Stimulated activated CD8-positive, alpha-beta memory T cell treated with anti-CD3 and anti-CD28 coated beads, Interleukin-7, amount 100 ng/mL, for 4 hours (primary cell): ENCODE measurements around the gene TNFSF12.

Source experiments
- DNase-seq, 2 donors: peaks; one replicate each; pipeline ENCODE4 v3.0.0-alpha.2; 2020; ENCODE audit warnings: low read depth in 2 of 2

TNFSF12 gene

DNA sequence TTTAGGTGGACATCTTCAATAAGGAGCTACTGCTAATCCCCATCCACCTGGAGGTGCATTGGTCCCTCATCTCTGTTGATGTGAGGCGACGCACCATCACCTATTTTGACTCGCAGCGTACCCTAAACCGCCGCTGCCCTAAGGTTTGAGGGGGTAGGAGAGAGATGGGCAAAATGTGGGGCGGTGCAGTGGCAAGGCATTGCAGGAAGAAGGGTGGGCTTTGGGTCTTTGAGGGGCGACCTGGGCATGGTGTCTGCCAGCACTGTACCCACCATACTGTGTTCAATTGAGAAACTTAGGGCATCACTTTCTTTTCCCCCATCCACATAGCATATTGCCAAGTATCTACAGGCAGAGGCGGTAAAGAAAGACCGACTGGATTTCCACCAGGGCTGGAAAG is 21.5 kb downstream of the TNFSF12 start:
- no peak for DNase-seq

GRCh38 chr17:7572338-7572587 is 23.4 kb downstream of the TNFSF12 start:
- DNase-seq, result peak in 1 of 2 donors; percentile 99

DNA sequence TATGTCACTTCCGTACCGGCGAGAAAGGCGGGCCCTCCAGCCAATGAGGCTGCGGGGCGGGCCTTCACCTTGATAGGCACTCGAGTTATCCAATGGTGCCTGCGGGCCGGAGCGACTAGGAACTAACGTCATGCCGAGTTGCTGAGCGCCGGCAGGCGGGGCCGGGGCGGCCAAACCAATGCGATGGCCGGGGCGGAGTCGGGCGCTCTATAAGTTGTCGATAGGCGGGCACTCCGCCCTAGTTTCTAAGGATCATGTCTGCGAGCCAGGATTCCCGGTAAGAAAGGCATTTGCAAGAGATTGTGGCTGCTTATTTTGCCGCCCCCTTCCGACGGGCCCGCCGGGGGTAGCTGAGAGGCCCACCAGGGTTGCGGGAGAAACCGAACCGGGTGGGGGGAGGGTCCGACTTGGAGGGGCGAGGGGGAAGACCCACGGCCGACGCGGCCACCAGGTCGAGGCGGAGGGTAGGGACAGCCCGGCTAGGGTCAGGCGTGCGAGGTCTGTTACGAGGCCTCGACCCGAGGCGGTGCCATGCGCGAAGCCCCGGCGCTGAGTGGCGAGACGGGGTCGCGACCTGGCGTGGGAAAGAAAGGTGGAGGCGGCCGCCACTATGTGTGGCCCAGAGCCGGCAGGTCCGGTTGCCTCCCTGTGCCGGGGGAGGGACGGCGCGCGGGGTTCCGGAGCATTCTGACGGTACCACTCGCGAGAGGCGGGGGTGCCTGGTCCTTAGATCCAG is 23.9 kb downstream of the TNFSF12 start:
- peak in 1 of 2 donors; percentile 99 for DNase-seq

GRCh38 chr17:7573324-7574080 is 24.6 kb downstream of the TNFSF12 start:
- DNase-seq, result peak; percentile 88 to 92

GRCh38 chr17:7574176-7574953 is 25.5 kb downstream of the TNFSF12 start:
- DNase-seq, result no peak

- no peak for DNase-seq
Observed at GRCh38 chr17:7575481-7575883, 26.6 kb downstream of the TNFSF12 start.

DNA sequence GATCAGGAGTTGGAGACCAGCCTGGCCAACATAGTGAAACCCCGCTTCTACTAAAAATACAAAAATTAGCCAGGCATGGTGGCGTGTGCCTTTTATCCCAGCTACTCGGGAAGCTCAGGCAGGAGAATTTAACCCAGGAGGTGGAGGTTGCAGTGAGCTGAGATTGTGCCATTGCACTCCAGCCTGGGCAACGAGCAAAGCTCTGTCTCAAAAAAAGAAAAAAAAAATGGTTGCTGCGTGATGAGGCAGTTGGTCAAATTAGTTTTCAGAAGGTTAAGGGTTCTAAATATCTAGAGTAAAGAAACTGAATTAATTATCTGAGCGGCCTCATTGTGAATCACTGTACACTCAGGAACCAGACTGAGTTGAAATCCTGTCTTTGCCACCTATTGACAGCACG is 27.1 kb downstream of the TNFSF12 start:
- no peak for DNase-seq

DNA sequence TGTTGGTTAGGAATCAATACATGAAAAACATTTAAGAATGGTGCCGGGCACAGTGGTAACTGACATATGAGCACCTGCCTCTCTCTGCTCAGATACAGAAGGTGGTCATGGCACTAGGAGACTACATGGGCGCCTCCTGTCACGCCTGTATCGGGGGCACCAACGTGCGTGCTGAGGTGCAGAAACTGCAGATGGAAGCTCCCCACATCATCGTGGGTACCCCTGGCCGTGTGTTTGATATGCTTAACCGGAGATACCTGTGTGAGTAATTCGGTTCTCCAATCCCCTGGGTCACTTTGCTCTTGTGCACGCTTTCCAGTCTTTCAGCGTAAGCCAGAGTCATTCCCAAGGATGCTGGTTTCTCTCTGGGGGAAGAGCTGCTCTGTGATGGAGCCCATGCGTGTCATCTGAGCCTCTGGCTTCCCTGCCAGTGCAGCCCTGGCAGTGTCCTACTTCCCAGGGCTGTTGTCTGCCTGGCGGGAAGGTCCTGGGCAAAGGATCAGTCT is 27.6 kb downstream of the TNFSF12 start:
- no peak for DNase-seq

DNA sequence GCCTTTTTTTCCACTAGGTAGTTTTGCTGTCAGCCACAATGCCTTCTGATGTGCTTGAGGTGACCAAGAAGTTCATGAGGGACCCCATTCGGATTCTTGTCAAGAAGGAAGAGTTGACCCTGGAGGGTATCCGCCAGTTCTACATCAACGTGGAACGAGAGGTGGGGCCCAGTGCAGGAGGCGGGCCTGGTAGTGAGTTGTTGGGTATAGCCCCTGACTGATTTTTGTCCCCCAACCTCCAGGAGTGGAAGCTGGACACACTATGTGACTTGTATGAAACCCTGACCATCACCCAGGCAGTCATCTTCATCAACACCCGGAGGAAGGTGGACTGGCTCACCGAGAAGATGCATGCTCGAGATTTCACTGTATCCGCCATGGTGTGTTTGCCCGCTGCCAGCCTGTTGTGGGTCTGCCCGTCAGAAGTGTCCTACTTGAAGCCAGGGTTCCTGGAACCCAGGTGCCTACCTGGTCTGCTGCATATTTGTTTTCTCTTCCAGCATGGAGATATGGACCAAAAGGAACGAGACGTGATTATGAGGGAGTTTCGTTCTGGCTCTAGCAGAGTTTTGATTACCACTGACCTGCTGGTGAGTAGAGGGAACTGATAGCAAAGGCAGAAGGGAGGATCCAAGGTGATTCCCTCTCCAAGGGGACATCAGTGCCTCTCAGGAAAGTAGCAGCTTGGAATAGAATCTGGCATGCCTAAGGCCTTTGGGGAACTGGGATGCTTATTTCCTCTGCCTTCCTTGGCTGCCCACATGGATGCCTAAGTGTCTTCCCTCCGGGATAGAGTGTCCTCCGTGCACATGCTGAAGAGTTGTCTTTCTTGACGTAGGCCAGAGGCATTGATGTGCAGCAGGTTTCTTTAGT is 28.7 kb downstream of the TNFSF12 start:
- no peak for DNase-seq

DNA sequence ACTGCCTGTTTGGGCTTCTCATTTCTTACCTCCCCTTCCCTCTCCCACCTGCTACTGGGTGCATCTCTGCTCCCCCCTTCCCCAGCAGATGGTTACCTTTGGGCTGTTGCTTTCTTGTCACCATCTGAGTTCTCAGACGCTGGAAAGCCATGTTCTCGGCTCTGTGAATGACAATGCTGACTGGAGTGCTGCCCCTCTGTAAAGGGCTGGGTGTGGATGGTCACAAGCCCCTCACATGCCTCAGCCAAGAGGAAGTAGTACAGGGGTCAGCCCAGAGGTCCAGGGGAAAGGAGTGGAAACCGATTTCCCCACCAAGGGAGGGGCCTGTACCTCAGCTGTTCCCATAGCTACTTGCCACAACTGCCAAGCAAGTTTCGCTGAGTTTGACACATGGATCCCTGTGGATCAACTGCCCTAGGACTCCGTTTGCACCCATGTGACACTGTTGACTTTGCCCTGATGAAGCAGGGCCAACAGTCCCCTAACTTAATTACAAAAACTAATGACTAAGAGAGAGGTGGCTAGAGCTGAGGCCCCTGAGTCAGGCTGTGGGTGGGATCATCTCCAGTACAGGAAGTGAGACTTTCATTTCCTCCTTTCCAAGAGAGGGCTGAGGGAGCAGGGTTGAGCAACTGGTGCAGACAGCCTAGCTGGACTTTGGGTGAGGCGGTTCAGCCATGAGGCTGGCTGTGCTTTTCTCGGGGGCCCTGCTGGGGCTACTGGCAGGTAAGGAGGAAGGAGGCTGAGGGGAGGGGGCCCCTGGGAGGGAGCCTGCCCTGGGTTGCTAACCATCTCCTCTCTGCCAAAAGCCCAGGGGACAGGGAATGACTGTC is 30.4 kb downstream of the TNFSF12 start, which contains the start of gene CD68:
TSS of gene CD68 (plus strand) at position 638 of the 833 bp plus-strand sequence. CDS start at position 678, 40 bp downstream.
- peak; percentile 65 to 70 for DNase-seq

DNA sequence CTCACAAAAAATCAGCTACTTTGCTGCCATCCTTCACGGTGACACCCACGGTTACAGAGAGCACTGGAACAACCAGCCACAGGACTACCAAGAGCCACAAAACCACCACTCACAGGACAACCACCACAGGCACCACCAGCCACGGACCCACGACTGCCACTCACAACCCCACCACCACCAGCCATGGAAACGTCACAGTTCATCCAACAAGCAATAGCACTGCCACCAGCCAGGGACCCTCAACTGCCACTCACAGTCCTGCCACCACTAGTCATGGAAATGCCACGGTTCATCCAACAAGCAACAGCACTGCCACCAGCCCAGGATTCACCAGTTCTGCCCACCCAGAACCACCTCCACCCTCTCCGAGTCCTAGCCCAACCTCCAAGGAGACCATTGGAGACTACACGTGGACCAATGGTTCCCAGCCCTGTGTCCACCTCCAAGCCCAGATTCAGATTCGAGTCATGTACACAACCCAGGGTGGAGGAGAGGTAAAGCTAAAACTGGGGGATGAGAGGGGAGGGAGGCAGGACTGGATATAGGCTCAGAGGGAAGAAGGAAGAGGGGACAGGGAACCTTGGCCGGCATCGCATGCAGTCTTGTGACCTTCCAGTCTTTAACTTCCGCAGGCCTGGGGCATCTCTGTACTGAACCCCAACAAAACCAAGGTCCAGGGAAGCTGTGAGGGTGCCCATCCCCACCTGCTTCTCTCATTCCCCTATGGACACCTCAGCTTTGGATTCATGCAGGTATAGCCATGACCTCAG is 31.2 kb downstream of the TNFSF12 start:
- DNase-seq, result no peak

GRCh38 chr17:7580604-7581575 is 32.0 kb downstream of the TNFSF12 start:
- no peak for DNase-seq

GRCh38 chr17:7582396-7583252 is 33.8 kb downstream of the TNFSF12 start:
- no peak for DNase-seq

DNA sequence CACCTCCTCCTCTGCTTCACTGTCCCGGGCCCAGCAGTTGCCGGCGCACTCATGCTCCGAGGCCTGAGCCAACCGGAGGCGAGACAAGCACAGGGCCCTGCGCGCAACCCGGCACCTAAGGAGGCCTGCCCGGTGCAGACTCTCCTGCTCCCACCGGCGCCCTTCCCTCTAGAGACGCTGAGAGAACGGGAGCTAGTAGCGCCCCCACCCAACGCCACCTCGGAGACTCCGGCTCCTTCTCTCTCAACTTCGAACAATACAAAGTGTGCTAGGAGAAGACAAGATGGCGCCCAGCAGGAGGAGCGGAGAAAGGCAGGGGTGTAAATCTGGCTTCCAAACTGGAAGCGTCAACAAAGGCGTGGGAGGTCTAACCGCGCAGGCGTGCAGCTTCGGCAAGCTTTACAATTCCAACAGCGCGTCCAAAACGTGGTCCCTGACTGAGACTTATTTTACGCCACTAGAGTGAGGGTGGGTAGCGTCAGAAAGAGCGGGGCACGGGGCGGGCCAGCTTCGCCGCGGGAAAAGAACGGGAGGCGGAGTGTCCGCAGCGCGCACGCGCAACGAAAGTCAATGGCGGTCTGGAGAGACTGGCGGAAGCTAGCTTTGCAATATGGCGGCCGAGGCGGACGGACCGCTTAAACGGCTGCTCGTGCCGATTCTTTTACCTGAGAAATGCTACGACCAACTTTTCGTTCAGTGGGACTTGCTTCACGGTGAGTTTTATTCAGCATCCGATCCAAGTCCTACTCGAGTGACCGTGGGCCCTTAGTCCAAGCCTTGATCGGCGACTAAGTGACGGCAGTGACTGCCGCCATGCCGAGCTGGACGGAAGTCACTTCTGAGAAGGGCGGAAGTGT is 34.6 kb downstream of the TNFSF12 start, which contains the start of gene MPDU1:
TSS of gene MPDU1 (plus strand) at position 600 of the 857 bp plus-strand sequence. CDS start at position 611, 11 bp downstream.
- peak; percentile 91 to 93 for DNase-seq

DNA sequence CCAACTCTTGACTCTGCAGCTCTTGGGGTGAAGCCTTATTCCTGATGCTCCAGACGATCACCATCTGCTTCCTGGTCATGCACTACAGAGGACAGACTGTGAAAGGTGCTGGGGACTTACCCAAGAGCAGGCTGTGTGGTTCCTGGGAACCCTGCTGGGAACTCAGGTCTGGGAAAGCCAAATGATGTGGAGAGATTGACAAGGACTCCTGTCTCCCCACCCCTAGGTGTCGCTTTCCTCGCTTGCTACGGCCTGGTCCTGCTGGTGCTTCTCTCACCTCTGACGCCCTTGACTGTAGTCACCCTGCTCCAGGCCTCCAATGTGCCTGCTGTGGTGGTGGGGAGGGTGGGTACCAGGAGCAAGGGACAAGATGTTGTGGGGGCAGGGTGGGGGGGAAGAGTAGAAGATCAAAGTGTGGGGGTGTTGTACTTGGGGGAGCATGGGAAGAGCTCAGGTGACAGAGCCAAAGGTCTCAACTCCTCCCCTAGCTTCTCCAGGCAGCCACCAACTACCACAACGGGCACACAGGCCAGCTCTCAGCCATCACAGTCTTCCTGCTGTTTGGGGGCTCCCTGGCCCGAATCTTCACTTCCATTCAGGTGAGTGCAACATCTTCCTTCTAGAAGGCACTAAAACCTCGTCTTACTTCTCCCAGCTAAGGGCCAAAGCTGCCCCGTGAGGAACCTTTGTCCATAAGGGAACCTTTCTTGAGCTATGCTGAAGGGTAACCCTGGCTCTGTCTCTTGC is 38.0 kb downstream of the TNFSF12 start:
- no peak for DNase-seq
